GM10266 (cell line): ENCODE measurements around the gene OTOG.

Experiments
- DNase-seq: peaks from one replicate; pipeline ENCODE4 v3.0.0; 2012; ENCODE audit errors: extremely low spot score
- CTCF ChIP-seq: IDR thresholded peaks from 2 replicates; pipeline ENCODE4 v1.5.1; 2012; ENCODE audit warnings: mild to moderate bottlenecking, low read depth; ENCODE audit not compliant: control insufficient read depth, insufficient read depth; ENCODE audit errors: missing control alignments

OTOG gene

GRCh38 chr11:17505146-17505545 is 41.9 kb upstream of the OTOG start:
- no peak for DNase-seq
- TF ChIP-seq CTCF = no peak

GRCh38 chr11:17506314-17506713 is 40.7 kb upstream of the OTOG start:
- no peak for DNase-seq
- TF ChIP-seq CTCF = no peak

GRCh38 chr11:17506942-17507341 is 40.1 kb upstream of the OTOG start:
- peak; percentile 32 for DNase-seq
- no peak for TF ChIP-seq CTCF

DNA sequence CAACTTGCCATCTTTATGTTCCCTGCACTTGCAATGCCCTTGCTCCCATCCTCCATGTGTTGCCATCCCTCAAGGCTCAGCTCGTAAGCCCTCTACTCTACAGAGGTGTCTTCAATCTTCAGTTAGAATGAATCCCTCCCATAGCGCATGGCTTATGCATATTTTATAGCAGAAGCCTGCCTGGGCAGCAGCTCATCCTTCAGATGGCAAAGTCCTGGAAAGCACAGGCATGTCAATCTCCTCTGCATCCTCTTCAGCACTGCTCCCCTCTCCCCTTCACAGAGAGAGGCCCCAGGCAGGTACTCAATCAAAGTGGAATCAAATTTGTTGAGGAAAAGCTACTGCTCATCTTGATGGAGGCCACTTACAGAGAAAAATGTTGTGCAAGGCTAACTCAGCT is 39.3 kb upstream of the OTOG start:
- TF ChIP-seq CTCF = no peak
- no peak for DNase-seq

GRCh38 chr11:17508306-17508705 is 38.8 kb upstream of the OTOG start:
- no peak for DNase-seq
- TF ChIP-seq CTCF = no peak

DNA sequence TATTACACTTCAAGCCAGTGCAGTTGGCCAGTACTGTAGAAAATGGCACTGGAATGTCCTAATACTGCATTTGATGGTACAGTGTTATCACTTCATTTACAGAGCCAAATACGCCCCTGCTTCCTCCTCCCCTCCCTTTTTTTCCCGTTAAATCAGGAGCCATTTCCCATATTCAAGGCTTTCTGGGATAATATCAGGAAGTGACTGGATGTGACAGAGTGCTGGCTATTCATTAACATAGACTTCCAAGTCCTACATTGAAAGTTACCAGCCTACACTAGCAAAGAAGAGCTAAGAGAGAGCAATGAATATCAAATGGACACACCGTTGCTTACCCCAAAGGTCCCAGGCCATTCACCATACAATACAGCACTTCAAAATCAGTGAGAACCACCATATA is 38.3 kb upstream of the OTOG start:
- no peak for TF ChIP-seq CTCF
- DNase-seq = no peak

DNA sequence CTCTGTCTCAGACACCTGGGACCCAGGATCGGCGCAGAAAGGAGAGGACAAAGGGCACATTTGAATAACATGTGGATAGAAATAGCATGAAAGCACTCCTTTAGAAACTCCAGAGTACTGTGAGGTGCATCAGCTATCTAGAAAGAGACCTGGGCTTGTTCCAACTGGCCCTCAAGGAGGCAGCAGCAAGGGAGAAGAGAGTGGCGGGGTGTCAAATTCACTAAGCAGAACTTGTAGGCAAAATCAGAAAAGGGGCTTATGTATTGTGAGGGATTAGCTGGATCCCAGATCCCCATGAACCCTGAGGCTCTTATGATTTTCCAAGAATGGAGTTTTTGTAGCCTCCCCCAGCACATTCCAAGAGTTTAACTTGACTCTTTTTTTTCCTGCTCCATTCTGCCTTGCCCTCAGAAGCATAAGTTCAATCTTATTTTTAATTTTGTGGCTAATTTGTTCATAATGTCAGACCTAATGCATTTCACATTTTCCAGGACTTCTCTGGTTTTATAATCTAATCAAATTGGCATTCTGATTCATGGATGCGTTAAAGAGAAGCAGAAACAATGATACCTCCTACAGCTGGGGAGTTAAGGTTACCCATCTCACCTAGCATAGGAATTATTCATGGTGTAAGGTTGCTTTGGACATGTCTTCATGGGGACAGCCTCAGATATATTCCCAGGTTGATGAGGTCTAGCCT is 36.4 kb upstream of the OTOG start:
- no peak for TF ChIP-seq CTCF
- no peak for DNase-seq
